Fibroblast of peridontal ligament (primary cell): ENCODE results near the gene PLA2G4C.
A peak's percentile ranks its signal among the peaks of the same experiment; 100 is the strongest.

Experiments
- DNase-seq: peaks from one replicate; pipeline ENCODE4 v3.0.0-alpha.2; 2010; ENCODE audit errors: extremely low read depth

Gene PLA2G4C

DNA sequence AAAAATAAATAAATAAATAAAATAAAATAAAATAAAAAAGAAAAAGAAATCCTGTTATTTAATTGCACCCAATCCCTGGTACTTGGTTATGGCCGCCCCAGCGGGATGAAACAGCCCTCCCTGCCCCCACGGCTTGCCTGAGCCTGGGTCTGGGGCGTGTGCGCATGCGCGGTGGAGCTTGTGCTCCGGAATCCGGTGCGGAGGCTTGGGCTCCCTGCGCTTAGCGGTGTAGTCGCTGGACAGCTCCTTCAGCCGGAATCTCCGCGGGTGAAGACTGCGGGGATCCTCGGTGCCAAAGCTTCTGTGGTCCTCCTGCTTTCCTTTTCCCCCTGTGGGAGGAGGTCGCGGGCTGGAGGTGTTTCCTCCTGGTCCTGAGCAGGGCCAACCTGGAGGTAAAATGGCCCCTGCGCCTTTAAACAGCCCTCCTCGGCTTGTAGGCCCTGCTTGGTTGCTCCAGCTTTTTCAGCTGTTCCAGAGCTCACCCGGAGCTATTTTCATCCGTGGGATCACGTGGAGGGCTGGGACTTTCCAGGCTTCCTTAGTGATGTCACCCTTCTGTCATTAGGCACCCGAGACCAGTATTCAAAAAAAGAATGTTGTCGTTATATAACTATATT lies at the start of gene PLA2G4C:
Gene PLA2G4C, minus strand, starts transcription at position 468 of the 617 bp plus-strand sequence. CDS start 4,288 bp downstream, outside the sequence.
- peak; percentile 93 for DNase-seq

GRCh38 chr19:48158210-48158790 lies 47.7 kb upstream of the PLA2G4C start:
- DNase-seq: no peak

- DNase-seq: peak; percentile 10
Measured at GRCh38 chr19:48154003-48154402, 43.4 kb upstream of the PLA2G4C start.

- peak; percentile 97 for DNase-seq
Measured at GRCh38 chr19:48152551-48152950, 41.9 kb upstream of the PLA2G4C start.

DNA sequence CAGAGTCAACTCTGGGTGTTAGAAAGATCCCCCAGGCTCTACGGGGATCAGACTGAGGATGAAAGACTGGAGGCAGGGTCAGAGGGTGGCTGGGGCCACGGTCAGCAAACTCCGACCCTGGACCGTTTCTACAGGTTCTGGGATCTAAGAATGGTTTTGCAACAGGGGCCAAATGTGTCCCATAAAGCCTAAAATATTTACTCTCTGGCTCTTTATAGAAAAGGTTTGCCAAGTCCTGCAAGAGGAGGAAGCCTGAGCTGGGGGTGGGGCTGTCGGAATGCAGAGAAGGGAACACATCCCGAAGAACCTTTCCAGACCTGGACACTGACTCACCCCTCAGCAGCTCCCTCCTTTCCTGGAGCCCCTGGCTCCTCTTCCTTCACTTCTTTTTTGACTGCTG lies 38.8 kb upstream of the PLA2G4C start:
- DNase-seq: no peak

DNA sequence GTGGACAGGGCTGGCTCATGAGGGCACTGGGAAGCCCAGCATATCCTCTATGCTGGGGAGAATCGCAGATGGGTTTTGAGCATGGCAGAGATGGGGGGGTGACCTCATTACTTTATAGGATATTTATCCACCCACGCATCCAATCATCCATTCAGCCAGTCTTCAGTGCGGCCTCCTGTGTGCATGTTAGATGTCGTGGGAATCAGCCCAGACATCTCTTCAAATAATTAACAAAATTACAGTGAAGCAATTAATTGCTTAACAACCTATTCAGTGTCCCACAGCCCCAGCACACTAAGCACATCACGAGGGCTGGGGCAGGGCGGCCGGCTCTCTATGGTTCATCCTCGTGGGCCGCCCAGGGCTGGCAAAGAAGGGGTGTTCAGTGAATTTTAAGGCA lies 38.0 kb upstream of the PLA2G4C start:
- DNase-seq: no peak

- DNase-seq: no peak
Measured at GRCh38 chr19:48147597-48148175, 37.1 kb upstream of the PLA2G4C start.

GRCh38 chr19:48139053-48139452 lies 28.4 kb upstream of the PLA2G4C start:
- no peak for DNase-seq

DNA sequence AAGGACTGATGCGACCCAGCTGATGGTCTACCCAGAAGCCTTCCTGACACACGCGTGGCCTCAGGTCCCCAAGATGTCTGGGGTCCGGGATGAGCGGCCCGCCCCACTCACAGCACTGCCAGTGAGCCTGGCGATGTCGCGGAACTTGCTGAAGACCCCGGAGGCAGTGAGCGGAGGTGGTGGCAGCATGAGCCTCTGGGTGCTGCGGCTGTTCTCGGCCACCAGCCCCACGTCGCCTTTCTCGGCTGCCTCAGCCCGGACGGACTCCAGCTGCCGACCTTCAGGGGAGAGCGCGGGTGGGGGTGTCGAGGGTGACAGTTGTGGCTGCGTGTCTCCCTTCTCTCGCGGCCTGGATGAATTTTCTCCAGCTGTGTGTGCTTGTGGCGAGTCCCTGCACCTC lies 26.8 kb upstream of the PLA2G4C start:
- DNase-seq: no peak

DNA sequence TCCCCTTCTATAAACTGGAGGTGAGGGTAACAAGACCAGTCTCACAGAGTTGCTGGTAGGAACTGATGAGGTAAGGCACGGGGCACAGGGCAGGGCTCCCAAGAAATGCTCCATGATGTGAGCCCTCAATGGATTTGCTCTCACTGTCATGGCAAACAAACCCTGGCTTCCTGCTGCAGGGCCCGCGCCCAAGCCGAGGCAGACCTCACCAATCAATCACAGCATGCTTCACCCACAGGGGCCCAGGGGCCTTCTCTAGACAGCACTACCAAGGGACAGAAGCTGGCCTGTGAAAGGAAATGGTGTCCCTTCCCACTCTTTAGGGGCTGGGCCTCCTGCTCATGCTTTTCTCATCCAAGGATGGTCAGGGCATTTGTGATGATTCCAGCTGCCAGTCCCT lies 25.9 kb upstream of the PLA2G4C start:
- DNase-seq: no peak

GRCh38 chr19:48135411-48135810 lies 24.8 kb upstream of the PLA2G4C start:
- no peak for DNase-seq

DNA sequence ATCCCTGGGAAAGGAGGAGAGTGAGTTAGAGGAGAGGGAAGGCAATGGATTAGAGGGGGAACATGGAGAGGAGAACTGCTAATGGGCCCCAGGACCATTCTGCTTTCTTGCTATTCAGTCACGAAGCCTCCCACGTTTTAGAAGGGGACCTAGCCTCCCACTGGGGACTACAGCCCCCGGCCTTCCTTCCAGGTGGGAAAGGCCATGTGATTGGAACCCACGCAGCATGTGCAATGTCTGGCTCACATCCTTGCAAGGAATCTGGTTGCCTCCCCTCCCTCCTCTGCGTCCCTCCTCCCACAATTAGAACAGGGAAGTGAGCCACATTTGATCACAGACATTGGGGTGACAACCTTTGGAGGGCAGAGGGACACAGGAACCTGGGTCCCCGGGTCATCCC lies 22.5 kb upstream of the PLA2G4C start:
- DNase-seq: no peak

DNA sequence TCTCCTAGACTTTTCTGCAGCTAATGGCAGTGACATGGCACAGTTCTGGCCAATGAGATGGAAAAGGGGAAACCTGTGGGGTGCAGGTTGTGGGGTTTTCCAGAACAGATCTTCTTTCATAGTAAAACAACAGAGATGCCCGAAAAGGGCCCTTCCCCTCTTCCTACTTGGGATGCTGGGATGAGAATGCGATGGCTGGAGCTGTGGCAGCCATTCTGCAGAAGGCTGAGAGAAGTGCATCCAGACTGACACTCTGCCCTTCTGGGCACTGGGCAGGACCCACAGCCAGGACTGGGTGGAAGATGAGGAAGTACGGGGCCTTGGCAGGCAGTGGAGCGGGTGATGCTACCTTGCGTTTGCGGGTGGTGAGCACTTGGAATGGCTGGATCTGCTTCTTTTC lies 16.9 kb upstream of the PLA2G4C start:
- DNase-seq: no peak

- DNase-seq: peak; percentile 63
Measured at GRCh38 chr19:48123907-48124651, 13.5 kb upstream of the PLA2G4C start.

GRCh38 chr19:48122421-48122820 lies 11.8 kb upstream of the PLA2G4C start:
- DNase-seq: no peak

DNA sequence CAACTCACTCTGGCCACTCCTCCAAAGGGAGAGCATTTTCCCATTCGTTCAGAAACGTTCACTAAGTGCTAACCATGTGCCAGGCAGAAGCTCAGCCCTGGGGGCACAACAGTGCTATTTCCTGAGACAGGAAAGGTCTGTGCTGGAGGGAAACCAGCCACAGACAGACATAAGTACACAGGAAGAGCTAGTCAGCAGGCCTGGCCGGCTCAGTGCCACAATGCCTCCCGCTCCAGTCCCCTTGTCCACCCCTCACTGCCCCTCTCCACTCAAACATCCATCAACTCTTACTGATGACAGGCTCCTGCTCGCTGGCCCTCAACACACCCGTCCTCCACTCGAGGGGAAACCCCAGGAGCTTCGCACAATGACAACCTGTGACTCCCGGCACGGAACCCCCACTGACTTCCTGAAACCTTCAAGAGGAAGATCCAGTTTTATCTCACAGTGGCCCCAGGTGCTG lies 11.3 kb upstream of the PLA2G4C start:
- DNase-seq: no peak

GRCh38 chr19:48121066-48121465 lies 10.4 kb upstream of the PLA2G4C start:
- no peak for DNase-seq

- DNase-seq: no peak
Measured at GRCh38 chr19:48120505-48120904, 9.9 kb upstream of the PLA2G4C start.

- DNase-seq: no peak
Measured at GRCh38 chr19:48118131-48118517, 7.5 kb upstream of the PLA2G4C start.

DNA sequence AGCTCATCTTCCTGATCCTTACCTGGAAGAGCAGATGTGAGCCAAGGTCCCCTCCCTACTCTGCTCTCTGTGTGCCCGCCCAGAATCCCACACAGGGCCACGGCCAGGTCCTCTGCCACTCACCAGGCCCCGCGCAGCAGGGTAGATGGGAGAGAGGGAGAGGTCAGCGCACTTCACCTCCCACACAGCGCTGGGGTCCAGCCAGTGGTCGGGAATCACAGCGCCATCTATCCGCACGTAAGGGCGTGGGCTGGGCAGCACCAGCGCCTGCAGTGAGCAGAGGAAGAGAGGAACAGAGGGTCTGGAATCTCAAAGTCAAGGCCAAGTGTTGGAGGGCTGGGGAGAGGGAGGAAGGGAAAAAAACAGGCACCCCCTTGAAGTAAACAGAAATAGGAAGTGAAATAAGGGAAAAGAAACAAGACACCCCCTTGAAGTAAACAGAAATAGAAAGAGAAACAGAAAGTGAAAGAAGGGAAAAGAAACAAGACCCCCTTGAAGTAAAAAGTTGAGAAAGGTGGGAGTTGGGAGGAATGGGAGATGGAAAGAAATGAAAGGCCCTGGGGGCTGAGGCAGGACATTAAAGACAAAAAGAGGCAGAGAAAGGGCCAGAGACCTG lies 7.0 kb upstream of the PLA2G4C start:
- DNase-seq: no peak

DNA sequence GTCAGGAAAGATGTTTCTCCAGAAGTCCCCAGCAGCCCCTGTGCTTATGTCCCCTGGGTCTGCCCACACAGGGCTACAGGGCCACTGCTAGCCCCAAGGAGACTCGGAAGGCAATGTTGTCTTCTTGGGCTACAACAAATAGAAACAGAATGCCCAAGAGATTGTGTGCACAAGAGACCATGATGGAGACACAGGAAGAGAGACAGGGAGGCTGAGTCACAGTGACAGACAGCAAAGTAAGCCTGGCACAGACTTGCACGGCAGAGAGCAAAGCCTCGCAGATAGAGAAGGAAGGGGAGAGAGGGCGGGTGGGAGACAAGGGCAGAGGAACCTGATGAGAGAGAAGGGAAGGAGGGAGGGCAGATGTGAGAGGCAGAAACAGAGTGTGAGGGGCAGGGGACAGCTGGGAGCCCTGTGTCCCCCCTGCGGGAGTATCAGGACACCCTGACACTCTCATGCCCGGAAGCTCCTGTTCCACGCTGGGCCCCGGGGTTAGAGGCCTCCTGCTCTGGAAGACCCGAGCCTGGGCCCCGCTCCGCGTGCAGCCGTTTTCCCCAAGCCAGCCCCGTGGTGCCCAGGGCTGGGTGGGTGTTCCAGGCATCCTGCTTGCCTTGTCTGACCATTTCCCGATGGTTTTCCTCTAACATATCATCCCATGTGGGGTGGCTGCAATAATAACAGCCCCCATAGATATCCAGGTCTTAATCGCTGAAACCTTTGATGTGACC lies 2.7 kb upstream of the PLA2G4C start:
- DNase-seq: no peak

DNA sequence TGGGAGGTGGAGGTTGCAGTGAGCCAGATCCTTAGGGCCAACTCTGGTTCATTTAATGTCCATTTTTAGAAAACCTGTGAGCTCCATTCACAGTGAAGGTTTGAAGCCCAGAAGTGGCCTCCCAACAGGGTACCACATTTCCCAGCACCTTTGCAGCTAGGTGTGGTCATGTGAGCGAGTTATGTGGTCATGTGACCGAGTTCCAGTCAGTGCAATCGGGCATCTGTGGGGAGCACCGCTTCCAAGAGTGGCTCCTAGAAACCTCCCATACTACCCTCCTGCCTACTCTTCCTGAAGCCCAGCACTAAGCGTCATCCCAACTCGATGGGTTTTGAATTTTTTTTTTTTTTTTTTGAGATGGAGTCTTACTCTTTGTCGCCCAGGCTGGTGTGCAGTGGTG lies 663 bp upstream of the PLA2G4C start:
- DNase-seq: no peak
